ENCODE measurements around the gene SIT1. TPM values are rescaled to one million over a fixed set of nuclear protein-coding genes. Genes with fewer than 3 reads are reported as not detected.

SIT1 gene
- total RNA-seq, 2 experiments from 2014 or later, result 121 to 176 TPM

DNA sequence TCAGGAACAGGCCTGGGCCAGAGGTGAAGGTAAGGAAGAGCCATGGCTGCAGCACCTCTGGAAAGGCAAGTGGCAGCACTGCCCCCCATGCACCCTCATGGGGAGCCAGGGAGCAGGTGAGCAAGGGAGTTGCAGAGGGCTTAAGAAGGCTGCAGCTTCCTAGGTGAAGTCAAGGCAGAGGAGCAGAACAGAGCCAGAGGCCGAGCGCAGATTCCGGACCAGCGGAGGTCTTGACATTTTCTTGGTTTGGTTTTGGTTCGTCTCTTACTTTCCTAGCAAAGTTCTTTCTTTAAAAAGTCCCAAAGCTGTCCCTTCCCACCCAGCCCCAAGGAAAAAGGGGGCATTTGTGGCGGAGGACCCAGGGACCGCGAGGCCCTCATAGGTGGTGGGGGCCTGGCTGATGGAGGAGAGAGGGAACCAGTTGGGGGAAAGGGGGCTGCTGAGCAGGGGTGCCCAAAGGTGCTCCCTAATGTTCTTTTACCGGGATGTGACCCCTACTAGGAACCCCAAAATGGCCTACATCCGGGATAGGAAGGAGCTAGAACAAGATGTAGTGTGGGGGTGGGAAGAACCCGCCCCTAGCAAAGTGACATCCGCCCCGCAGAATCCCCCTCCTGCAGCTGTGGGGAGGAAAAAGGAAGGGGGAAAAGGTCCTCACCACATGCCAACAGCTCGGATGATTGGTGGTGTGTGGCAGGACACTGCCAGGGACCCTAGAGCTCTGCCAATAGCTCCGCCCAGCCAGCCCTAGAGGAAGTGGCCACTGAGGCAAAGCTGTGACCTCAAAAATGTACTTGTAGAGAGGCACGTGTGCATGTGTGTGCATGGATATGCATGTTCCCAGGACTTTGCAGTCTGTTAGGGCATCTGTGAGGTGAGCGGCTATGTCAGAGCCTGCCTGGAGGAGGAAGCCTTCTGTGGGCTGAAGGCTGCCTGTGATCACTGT lies 31.6 kb downstream of the SIT1 start:
- CTCF ChIA-PET (ENCODE audit: unreplicated experiment), result interaction anchor here (0.6 to 2.3 kb wide), 9 partner anchors 10 to 250 kb away, joined by 3 to 21 read pairs (median 5); partner anchors contain the start of genes CCDC107, RMRP and SIT1
- peaks cover 6% of the 10 kb centered on the region; the same call in 1 of the 2 replicates for H3K79me2 ChIP-seq (ENCODE audit: insufficient read depth, low read depth, low read length)
- peak; percentile 94 for DNase-seq (ENCODE audit: low spot score)
- peaks cover 17% of the 10 kb centered on the region for H3K36me3 ChIP-seq (ENCODE audit: insufficient read depth, low read length)
- TF ChIP-seq EZH2phosphoT487 (IDR thresholded peaks at IDR 0.05; ENCODE audit: borderline replicate concordance, low read depth, low read length), result no peak
- TF ChIP-seq, protein P1, sequence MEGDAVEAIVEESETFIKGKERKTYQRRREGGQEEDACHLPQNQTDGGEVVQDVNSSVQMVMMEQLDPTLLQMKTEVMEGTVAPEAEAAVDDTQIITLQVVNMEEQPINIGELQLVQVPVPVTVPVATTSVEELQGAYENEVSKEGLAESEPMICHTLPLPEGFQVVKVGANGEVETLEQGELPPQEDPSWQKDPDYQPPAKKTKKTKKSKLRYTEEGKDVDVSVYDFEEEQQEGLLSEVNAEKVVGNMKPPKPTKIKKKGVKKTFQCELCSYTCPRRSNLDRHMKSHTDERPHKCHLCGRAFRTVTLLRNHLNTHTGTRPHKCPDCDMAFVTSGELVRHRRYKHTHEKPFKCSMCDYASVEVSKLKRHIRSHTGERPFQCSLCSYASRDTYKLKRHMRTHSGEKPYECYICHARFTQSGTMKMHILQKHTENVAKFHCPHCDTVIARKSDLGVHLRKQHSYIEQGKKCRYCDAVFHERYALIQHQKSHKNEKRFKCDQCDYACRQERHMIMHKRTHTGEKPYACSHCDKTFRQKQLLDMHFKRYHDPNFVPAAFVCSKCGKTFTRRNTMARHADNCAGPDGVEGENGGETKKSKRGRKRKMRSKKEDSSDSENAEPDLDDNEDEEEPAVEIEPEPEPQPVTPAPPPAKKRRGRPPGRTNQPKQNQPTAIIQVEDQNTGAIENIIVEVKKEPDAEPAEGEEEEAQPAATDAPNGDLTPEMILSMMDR (conservative IDR thresholded peaks at IDR 0.05; ENCODE audit: low read length), result no peak
- POLR2A ChIA-PET, result interaction anchor here (0.5 to 11.0 kb wide), 20 partner anchors 8 to 1129 kb away, joined by 3 to 110 read pairs (median 6); partner anchors contain the start of genes ARHGEF39, CCDC107, CREB3 and HINT2
- H3K4me2 ChIP-seq (ENCODE audit: low read length), result peak overlapping the region; percentile 90
- intact Hi-C loops (cut with micrococcal nuclease; ENCODE audit: unreplicated experiment), result loop anchor here (1.0 to 5.0 kb wide), 6 partner anchors 15 to 502 kb away; partner anchors contain the start of genes ATOSB, CCDC107, CREB3 and RMRP
- H2AFZ ChIP-seq (ENCODE audit: low read length), result no peak overlapping the region; the same call in 1 of the 2 replicates
- H3K9me3 ChIP-seq (ENCODE audit: low read length), result no peaks in the 10 kb centered on the region
- H3K9me2 ChIP-seq (ENCODE audit: insufficient read depth, low read length), result no peaks in the 10 kb centered on the region
- H3K4me1 ChIP-seq (ENCODE audit: insufficient read depth, low read length, poor library complexity, severe bottlenecking), result peaks cover 67% of the 10 kb centered on the region
- peak overlapping the region; percentile 92 for H3K27ac ChIP-seq (ENCODE audit: low read depth, low read length, poor library complexity, severe bottlenecking)
- peak overlapping the region; percentile 69 for H3K4me3 ChIP-seq (ENCODE audit: low read depth, low read length, poor library complexity, severe bottlenecking)
- BruUV-seq (replicated peaks), result TSS peak; percentile 71
- no peaks in the 10 kb centered on the region for H4K20me1 ChIP-seq (ENCODE audit: insufficient read depth, low read length)

DNA sequence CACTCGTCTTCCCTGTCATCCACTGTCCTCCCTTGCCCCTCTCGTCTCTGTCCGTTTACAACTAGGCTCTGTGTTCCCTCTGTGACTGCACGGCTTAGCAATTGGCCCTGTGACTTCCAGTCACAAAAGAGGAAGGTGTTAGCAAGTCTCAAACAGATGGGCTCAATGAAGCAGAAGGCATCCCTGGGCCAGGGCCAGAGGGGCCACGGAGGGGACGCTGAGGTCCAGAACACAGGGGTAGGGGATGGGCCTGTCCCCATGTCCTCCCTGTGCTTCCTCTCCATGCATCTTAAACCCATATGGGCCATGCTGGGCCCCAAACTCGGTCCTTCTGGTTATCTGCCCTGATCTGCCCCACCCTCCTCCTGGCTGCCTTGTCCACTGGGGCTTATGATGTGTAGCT lies 32.4 kb downstream of the SIT1 start, which contains the start of gene CD72:
Gene CD72, minus strand, starts transcription at position 89 of the 403 bp plus-strand sequence. CDS start 110 bp downstream, outside the sequence.
- no peaks in the 10 kb centered on the region for H3K9me2 ChIP-seq (ENCODE audit: insufficient read depth, low read length)
- peak within 1 kb of the TSS; percentile 90 for H3K4me2 ChIP-seq (ENCODE audit: low read length)
- ChIA-PET POLR2A (interaction anchor here (1.3 to 11.0 kb wide), 8 partner anchors 11 to 131 kb away, joined by 3 to 110 read pairs (median 26); partner anchors contain the start of genes ARHGEF39, CCDC107, RMRP and SIT1), CTCF (ENCODE audit: unreplicated experiment) (interaction anchor here (1.0 kb wide), 1 partner anchor 10 kb away, joined by 6 read pairs; no protein-coding TSS in a partner anchor)
- H3K4me3 ChIP-seq (ENCODE audit: low read depth, low read length, poor library complexity, severe bottlenecking), result peak within 1 kb of the TSS; percentile 69
- no peaks in the 10 kb centered on the region for H3K9me3 ChIP-seq (ENCODE audit: low read length)
- peaks cover 6% of the 10 kb centered on the region; the same call in 1 of the 2 replicates for H3K79me2 ChIP-seq (ENCODE audit: insufficient read depth, low read depth, low read length)
- peak within 1 kb of the TSS; percentile 25; the same call in 1 of the 2 replicates for H2AFZ ChIP-seq (ENCODE audit: low read length)
- peaks cover 67% of the 10 kb centered on the region for H3K4me1 ChIP-seq (ENCODE audit: insufficient read depth, low read length, poor library complexity, severe bottlenecking)
- no TSS peak for BruUV-seq (replicated peaks)
- peak within 1 kb of the TSS; percentile 92 for H3K27ac ChIP-seq (ENCODE audit: low read depth, low read length, poor library complexity, severe bottlenecking)
- TF ChIP-seq EZH2phosphoT487 (IDR thresholded peaks at IDR 0.05; ENCODE audit: borderline replicate concordance, low read depth, low read length), result no peak
- TF ChIP-seq, protein P1 (conservative IDR thresholded peaks at IDR 0.05; ENCODE audit: low read length), result no peak
- intact Hi-C loops (cut with micrococcal nuclease; ENCODE audit: unreplicated experiment), result loop anchor here (2.0 to 5.0 kb wide), 3 partner anchors 40 to 501 kb away; partner anchors contain the start of genes ATOSB, CCDC107 and RMRP
- no peaks in the 10 kb centered on the region for H4K20me1 ChIP-seq (ENCODE audit: insufficient read depth, low read length)
- peaks cover 17% of the 10 kb centered on the region for H3K36me3 ChIP-seq (ENCODE audit: insufficient read depth, low read length)
- DNase-seq (ENCODE audit: low spot score), result peak; percentile 86

Measured in OCI-LY7 (cell line).